Measurements from ENCODE around the gene ELAPOR1.

DNA sequence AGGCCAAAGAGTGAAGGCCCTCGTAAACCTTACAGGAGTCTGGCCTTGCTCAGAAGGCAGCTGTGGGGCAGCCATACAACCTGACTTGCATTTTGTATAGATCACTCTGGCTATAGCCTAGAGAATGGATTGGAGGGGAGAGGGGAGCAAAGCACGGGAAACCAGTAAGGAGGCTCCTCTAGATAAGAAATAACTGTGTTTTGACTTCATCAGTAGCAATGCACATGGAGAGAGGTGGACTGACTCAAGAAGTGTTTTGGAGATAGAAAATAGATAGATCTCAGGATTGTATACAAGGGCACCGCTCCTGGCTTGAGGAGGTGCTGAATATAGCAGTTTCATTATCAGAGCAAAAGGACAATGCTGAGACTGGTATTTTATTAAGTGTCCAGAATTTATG, 26.5 kb downstream of the ELAPOR1 start:
- TF ChIP-seq EZH2 (IDR thresholded peaks at IDR 0.05; ENCODE audit: insufficient read depth, poor library complexity, severe bottlenecking) (no peak), EZH2phosphoT487 (IDR thresholded peaks at IDR 0.05; ENCODE audit: insufficient read depth, low read depth) (no peak)
